ENCODE measurements around the gene ATXN3L.
A peak's percentile ranks its signal among the peaks of the same experiment; 100 is the strongest.

The ATXN3L gene

DNA sequence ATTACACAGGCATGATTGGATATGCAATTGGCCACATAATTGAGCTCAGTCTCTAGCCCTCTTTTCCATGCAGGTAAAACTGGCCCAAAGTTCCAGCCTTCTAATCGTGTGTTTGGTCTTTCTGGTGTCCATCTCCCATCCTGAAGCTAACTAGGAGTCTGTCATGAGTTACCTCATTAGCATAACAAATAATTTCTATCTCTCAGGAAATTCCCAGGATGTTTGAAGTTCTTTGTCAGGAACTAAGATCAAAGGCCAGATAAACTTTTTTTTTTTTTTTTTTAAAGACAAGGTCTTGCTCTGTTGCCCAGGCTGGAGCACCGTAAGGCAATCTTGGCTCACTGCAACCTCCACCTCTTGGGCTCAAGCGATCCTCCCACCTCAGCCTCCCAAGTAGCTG lies 15.8 kb downstream of the ATXN3L start:
- DNase-seq = no peak

DNA sequence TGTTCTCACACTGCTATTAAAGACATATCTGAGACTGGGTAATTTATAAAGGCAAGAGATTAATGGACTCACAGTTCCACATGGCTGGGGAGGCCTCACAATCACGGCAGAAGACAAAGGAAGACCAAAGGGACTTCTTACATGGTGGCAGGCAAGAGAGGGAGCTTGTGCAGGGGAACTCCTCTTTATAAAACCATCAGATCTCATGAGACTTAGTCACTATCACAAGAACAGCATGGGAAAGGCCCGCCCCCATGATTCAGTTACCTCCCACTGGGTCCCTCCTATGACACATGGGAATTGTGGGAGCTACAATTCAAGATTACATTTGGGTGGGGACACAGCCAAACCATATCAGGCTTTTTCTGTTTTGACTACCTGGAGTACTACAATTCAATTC lies 16.6 kb downstream of the ATXN3L start:
- DNase-seq = peak; percentile 52

DNA sequence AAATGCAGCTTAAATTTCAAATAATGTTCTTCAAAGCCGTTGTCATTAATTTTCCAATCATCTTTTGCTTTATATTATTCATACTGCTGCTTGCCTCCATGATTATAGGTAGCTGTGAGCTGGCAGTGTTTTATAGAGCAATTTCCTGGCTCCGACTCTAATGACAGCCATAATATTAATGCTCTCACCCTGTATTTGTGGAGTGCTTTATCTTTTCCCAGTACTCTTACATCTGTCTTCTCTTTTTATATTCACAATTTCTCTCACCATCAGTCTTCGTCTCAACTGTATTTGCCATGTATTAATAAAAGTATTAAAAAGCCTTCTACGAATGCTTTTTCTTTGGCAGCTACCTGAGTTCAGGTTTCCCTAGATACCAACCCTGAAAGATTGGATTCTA lies 21.0 kb downstream of the ATXN3L start:
- DNase-seq = no peak

DNA sequence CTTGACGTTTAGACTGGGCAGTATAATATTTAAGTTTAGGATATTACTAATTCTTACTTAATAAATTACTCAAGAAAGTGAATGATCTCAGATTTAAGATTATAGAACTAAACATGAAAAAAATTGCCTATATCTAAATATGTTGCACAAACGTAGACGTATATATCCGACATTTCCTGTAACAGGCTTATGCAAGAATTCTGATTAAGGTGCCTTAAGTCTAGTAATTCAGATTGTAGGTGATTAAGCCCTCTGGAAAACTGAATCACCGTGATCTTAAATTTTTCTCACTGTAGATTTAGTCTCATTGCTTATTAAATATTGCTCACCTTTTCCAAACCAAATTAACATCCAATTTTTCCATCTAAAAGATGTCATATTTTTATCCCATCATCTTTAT lies 24.0 kb downstream of the ATXN3L start:
- no peak for DNase-seq

DNA sequence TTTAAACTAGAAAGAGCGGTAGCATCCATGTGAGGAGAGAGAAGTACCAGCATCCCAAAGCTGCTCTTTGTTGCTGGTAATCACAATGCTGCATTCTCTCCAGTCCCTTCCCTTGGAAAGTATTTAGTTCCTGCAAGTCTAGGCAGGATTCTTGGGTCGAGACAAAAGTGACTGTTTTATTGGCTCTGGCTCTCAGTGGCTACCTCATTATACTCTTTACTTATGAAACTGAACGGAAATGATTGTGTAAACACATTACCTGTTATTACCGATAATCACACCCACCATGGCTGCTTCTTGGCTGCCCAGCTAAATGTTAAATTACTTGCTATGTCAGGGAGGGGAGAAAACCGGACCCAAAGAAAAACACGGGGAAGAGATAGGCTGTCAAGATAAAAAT lies 26.2 kb downstream of the ATXN3L start:
- no peak for DNase-seq

DNA sequence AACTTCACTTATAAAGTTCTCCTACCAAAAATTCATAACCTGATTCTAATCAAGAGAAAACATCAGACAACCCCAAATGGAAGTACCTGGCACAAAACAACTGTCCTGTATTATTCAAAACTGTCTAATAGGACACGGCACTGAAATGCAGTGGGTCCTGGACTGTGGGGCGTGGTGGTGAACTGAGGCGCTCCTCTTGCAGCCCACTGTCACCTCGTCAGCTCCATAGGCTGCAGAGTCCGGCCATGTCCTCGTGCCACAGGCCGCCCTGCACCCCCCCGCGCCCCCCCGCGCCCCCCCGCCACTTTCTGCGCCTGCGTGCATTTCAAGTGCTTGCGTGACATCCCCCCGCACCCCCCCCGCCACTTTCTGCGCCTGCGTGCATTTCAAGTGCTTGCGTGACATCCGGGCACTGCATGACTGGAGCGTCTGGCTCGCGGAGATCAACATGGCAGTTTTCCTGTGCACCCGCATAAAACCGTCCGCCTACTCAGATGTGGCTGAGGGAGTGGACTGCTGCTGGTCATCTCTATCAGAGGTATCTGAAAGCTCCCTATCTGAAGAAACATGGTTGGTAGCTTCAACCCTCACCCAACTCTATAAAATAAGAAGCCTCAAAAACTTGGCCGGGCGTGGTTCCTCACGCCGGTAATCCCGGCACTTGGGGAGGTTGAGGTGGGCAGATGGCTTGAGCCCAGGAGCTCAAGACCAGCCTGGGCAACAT lies 28.8 kb downstream of the ATXN3L start:
- no peak for DNase-seq

DNA sequence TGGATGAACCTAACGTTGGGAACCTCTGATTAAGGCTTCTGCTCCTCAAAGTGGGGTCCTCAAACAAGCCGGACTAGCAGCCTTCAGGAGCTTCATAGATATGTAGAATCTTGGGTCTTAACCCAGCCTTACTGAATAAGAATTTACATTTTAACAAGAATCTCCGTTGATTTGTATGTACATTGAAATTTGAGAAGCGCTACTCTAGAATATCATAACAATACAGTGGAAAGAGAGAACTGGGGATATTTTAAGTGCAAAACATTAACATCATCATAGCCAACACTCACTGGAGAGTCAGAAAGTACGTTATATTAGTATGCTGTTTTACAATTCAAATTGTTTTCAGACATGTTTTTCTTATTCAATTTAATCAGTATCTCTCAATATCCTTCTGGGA lies 31.2 kb downstream of the ATXN3L start:
- no peak for DNase-seq

DNA sequence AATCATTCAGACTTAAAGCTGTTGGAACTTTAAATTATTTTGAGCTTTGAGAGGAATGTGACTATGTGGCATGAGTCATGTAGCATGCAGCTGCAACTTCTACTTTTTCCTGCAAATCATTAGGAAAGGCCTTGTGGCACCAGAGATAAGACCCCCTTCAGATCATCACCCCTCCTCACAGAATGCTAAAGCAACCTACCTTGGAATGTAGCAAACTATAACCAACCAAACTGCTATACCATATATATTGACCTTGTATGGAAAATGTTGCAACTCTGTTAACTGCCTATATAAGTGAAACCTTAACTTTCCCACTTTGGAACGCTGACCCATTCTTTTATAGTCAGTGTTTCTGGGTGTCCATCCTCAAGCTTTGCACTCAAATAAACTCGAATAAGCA lies 32.0 kb downstream of the ATXN3L start:
- DNase-seq = peak; percentile 10

DNA sequence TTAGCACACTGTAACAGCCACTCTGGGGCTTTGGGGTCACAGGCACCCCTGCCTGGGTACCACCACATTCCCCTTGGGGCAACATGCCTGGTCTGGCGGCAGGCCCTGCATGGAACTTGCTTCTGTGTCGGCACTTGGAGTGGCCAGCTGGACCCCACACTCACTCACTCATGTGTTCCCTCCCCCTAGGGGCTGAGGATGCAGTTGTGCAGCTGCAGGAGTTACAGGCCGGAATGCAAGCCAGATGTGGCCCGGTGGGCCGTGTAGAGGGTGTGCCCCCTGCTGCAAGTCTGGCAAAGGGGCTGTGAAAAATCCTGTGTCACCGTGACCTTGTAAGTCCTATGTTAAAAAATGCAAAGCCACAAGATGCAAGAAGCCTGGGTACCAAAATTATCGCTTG lies 34.2 kb downstream of the ATXN3L start:
- DNase-seq = no peak

DNA sequence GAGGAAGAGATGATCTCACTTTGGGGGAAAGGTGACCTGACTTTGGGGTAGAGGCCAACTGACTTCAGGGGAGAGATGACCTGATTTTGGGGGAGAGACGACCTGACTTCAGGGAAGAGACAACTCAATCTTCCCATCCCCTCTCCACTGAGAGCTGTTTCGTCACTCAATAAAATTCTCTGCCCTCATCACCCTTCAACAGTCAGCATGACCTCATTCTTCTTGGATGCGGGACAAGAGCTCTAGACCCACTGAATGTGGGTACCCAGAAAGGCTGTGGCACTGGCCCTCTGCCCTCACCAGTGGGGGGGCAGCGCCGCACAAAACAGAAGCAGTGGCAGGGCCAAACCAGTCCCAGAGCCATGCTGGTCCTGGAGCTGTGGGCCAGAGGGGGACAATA lies 34.6 kb downstream of the ATXN3L start:
- DNase-seq = no peak

DNA sequence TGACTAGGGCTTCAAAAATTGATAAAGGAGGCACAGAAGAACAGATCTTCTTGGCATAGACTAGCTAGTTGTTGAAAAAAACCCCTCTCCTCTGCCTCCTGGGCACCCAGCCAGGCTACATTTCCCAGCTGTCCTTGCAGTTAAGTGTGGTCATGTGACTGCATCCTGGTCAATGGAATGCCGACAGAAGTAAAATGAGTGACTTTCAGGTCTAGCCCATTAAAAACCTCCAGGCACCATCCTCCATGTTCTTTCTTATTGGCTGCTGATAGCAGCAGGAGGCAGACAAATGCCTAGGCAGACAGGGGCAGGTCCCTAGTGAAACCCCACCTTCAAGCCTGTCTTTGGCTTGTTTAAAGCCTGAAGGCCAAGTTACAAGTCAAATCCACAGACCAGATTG lies 35.3 kb downstream of the ATXN3L start:
- no peak for DNase-seq

DNA sequence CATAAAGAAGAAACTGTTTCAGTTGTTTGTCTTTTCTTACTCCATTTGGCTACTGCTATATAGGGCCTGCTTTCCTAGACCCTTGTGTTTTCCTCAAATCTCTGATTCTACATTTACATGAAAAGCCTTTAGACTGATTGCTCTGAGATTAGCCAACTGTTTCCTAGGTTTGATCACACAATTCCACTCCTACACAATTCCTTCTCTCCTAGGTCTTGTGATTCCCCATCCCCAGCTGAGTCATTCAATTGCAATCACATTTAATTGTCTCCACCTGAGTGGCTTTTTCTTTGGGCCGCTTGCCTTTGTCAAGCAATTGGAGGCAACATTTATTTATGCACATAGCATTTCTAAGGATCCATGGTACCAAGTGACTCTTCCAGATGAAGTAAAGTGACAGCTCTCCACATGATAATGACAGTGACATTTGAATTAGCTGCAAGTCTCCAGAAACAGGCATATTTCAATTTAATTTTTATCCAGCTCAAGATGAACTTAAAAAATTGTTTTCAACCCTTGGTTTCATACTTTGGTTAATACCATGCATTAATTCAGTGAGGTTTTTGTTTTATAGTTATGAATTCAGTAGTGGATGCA lies 35.8 kb downstream of the ATXN3L start:
- peak; percentile 44 for DNase-seq

DNA sequence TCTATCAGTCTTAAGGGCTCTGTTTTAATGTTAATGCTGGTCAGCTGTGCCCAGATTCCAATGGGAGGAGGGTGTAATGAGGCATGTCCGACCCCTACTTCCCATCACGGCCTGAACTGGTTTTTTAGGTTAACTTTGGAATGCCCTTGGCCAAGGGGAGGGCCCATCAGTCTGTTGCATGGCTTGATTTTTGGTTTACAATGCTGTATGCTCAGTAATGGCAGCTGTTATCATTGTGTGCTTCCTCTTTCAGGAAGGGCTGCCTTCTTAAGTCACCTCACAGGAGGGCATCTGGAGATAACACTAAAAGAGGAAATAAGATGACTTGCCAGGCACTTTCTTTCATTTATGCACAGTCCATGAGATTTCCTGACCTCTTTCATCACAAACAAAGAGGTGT lies 36.3 kb downstream of the ATXN3L start:
- DNase-seq = peak; percentile 50

DNA sequence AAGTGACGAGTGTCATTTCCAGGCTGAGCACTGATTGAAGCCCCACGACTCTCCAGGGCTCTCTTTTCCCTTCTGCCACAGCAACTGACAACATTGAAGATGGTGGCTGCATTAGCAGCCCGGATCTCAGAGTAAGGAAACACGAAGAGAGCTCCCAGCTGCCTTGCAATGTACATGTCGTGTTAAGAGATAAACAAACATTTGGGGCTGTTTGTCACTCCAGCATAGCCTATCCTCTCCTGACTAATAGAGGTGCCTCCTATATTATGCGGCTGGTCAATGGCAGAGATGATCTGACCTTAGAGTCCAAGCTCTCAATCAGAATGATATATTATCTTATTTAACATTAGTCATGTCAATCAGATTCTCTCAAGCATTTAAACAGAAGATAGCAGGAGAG lies 38.6 kb downstream of the ATXN3L start:
- no peak for DNase-seq

DNA sequence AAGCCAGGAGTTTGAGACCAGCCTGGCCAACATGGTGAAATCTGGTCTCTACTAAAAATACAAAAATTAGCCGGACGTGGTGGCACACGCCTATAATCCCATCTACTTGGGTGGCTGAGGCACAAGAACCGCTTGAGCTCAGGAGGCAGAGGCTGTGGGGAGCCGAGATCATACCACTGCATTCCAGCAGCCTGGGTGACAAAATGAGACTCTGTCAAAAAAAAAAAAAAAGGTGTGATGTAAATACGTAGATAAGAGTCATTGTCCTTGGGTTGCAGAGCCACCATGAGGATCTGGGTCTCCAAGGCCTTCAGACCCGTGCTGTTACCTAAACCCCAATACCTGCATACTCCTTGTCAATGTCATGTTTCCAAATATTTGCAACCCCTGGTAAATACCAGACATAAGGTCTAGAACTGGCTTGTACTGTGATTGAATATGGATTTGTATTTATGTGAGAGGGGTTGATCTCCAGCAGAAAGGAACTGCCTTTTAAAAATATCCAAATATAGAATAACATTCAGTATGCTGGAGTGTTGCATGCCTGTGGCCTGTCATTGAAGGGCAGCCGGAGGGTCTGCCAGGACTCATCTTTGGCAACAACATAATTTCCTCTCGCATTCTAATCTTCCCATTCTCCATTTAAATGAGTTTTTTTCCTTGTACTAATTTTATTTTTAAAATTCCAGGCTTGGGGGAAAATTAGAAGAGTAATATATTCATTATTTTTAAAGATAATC lies 40.4 kb downstream of the ATXN3L start:
- DNase-seq = no peak

DNA sequence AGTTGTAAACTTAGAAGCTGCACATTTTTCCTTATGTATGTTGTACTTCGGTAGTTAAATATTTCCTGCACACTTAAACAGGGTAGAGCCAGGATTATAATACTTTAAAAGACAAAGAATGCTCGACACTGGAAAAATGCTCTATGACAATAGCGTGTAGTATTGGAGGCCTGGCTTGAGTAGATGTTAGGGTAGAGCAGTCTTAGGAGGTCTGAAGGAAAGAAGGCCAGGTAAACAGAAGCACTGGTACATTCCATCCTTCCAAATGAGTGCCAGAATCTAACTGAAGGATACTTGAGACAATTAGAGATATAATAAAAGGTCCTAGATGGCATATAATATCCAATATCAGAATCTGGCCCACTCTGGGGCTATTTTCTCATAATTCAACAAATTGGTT lies 42.3 kb downstream of the ATXN3L start:
- no peak for DNase-seq

DNA sequence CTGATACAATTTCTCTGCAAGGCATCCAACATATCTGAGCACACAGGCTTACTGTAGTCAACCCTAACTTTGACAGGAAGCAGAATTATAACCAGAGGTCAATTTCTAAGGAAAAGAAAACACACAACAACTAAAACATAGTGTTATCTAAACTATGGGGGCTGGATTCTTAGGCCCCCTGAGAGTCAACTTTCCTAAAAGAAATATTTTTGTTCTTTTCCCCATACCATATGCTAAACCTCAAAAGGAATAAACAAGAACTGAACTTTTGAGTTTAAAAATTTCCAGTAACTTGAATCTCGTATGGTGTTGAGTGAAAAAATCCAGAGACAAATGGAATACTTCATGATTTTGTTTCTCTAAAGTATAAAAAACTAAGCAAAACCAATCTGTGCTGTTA lies 42.9 kb downstream of the ATXN3L start:
- no peak for DNase-seq

DNA sequence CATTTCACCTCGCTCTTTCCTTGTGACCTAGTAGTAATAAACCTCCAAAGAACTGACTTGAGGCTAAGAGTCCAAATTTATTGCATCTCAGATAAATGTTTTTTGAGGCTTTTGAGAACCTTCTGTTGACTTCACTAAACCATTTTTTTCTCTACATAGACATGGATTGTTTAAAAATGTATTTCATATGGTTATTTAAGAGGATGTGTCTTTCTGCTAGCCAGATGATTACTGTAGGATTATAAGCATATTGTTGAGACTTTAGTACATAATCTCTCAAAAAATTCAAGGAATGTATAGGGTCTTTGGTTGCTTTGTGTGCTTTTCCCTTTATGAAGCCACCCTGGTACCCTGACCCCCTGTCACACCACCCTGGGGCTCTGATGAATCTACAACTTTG lies 44.8 kb downstream of the ATXN3L start:
- no peak for DNase-seq

DNA sequence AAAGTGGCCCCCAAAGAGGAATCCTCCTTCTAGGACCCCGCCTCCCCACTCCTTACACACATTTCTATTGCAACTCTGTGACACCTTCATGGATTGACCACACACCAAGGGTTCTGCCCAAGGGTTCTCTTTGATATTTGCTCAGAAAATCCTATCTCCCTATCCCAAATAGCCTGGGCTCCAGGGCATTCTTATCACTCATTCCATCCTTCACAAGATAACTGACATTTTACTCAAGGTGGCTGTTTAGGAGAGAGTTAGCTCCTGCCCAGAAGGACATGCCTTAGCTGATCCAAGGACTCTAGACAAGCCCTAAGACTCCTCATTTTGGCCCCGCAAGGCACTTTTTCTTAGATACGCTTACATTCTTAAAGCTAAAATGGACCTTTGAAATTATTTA lies 47.4 kb downstream of the ATXN3L start:
- no peak for DNase-seq

DNA sequence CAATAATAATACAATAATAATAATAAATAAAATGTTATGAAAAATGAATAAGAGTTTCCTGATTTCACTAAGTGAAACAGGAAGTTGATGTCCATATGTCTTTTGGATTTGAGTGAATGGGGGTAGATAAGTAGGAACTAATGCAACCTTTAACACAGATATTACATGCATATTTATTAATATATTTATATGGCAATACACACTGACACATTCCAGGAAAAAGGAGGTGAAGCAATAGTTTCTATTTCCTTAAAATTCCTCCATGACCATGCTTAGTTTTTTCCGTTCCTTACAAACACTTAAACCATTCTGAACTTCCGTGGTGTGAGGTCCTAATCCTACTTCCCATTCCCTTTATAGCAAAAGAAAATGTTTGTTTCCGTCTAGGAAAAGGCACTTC lies 48.3 kb downstream of the ATXN3L start:
- DNase-seq = peak; percentile 66

DNA sequence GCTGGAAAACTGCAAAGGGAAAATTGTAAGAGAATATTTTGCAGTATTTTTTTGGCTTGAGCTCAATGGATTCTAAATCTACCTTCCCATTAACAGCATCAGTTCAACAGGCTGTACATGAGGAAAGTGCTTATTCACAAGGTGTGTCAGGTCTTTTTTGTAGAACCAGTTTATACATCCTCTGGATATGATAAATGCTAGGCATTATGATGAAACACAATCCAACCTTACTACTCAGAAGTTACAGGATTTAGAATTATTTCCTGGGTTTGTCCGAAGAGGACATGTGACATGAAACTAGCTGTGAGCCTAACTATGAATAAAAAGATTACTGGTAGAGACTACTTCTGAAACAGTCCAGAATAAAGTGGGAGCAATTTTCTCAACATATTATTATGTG lies 49.5 kb downstream of the ATXN3L start:
- DNase-seq = no peak

DNA sequence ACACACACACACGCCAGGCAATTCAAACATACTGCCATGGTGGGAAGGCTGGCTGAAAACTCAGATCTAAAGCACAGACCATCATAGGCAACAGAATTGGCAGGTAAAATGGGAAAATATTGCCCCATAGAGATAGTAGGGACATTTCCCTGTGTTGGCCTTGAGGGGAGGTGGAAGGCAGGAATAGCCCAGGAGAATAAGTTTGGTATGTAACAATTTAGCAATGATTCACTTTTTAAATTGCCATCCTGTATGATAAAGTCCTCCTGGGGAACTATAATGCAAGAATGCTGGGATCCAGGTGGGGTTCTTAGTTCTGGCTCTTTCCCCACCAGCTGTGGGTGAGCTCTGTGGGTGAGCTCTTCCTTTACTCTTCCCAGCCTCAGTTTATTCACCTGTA lies 51.0 kb downstream of the ATXN3L start:
- no peak for DNase-seq

Data from inflammatory macrophage treated with lipopolysaccharide for 4 hours (primary cell).